Tibial nerve (tissue), 4 donors: ENCODE results near the gene AURKA.

ENCODE experiments used
- EP300 ChIP-seq, 2 donors: sonication (generic); formaldehyde crosslinking; IDR thresholded peaks; one replicate each; pipeline ENCODE4 v1.6.1; 2017; ENCODE audit warnings: antibody characterized with exemption in 2 of 2, mild to moderate bottlenecking in 1 of 2
- TF ChIP-seq, protein P1 (sequence below), 5 experiments: fragments of 200-600 bp in 3 of 5; fragments of 450-650 bp in 2 of 5; sonication (generic) in 3 of 5; IDR thresholded peaks; one replicate each; pipeline ENCODE4 v1.5.1; 2016 to 2019; ENCODE audit warnings: antibody characterized with exemption in 5 of 5, mild to moderate bottlenecking in 3 of 5, moderate library complexity in 2 of 5

DNA sequence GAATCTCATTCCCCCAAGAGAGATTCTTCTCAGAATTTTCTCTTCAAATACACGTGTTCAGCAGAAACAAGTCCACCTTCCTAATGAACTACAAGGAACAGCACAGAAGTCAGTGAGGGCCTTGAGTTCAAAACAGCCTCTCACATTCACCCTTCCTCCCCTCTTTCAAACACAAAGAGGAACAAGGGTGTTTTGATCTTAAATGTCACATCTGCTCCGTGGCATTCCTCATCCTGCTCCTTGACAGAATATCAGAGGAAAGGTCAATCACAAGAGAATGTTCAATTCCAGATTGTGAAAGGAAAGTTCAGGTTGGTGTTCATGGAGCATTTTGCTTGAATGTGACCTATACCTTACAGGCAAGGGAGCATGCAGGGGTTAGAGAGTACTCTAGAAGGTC lies 68.8 kb downstream of the AURKA start:
- TF ChIP-seq, protein P1, sequence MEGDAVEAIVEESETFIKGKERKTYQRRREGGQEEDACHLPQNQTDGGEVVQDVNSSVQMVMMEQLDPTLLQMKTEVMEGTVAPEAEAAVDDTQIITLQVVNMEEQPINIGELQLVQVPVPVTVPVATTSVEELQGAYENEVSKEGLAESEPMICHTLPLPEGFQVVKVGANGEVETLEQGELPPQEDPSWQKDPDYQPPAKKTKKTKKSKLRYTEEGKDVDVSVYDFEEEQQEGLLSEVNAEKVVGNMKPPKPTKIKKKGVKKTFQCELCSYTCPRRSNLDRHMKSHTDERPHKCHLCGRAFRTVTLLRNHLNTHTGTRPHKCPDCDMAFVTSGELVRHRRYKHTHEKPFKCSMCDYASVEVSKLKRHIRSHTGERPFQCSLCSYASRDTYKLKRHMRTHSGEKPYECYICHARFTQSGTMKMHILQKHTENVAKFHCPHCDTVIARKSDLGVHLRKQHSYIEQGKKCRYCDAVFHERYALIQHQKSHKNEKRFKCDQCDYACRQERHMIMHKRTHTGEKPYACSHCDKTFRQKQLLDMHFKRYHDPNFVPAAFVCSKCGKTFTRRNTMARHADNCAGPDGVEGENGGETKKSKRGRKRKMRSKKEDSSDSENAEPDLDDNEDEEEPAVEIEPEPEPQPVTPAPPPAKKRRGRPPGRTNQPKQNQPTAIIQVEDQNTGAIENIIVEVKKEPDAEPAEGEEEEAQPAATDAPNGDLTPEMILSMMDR (IDR thresholded peaks at IDR 0.05) = no peak
- TF ChIP-seq EP300 (IDR thresholded peaks at IDR 0.05) = no peak
